HG02973 (cell line): Measurements from ENCODE around the gene PFKFB3.
"Not testable (repeated sequence)": the region's sequence is repeated elsewhere in the genome, so short reads cannot be mapped to it uniquely, and the experiment has no call there.

Source experiments
- ATAC-seq: cut with Tn5 transposase; IDR thresholded peaks from one replicate; pipeline ENCODE4 v1.9.1; 2021; ENCODE audit warnings: moderate library complexity; ENCODE audit not compliant: unreplicated experiment

PFKFB3 gene

DNA sequence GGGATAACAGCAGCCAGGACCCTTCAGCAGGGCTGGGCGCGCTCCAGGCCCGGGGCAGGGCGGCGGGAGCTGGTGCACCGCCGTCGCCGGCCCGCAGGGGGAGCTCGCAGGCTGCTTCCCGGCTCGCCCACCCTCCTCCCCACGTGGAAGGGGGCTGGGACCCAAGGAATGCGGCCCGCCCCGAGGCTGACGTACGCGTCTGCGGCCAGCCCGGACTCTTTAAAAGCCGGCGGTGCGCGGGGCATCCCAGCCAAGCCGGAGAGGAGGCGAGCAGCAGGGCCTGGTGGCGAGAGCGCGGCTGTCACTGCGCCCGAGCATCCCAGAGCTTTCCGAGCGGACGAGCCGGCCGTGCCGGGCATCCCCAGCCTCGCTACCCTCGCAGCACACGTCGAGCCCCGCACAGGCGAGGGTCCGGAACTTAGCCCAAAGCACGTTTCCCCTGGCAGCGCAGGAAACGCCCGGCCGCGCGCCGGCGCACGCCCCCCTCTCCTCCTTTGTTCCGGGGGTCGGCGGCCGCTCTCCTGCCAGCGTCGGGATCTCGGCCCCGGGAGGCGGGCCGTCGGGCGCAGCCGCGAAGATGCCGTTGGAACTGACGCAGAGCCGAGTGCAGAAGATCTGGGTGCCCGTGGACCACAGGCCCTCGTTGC lies at the start of gene PFKFB3:
TSS of gene PFKFB3 (plus strand) at position 249 of the 647 bp plus-strand sequence. CDS start at position 578, 329 bp downstream.
- peak; percentile 67 for ATAC-seq

DNA sequence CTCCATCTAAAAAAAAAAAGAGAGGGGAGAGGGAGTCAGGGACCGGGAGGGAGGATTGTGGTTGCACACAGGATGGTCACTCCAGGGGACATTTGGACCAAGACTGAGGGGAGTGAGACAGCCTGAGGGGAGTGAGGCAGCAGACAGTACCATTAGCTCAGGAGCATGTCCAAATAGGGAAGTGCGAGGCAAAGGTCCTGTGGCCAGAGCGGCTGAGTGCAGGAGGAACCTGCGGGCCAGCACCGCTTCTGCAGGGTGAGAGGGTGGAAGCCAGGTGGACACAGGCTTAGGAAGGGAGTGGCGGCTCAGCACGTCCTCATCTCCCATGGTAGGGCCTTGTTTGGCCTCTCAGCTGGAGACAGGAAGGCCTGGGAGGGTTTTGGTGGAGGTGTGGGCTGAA lies 48.9 kb upstream of the PFKFB3 start:
- ATAC-seq: no peak

DNA sequence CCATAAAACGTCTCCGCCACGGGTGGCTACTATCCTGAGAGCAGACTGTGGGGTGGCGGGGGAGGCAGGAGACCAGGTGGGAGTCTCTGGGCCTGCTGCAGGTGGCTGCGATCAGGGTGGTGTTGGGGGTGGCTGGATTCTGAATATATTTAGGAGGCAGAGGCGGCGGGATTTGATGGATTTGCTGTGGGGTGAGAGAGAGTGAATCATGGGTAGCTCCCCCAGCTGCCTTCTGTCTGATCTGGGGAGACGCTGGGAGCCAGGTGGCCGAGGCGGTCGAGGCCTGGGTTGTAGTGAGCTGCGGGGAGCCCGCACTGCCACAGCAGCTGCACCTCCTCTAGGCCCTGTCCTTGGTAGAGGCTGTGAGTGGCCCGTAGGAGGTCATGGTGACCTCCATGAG lies 48.2 kb upstream of the PFKFB3 start:
- no peak for ATAC-seq

DNA sequence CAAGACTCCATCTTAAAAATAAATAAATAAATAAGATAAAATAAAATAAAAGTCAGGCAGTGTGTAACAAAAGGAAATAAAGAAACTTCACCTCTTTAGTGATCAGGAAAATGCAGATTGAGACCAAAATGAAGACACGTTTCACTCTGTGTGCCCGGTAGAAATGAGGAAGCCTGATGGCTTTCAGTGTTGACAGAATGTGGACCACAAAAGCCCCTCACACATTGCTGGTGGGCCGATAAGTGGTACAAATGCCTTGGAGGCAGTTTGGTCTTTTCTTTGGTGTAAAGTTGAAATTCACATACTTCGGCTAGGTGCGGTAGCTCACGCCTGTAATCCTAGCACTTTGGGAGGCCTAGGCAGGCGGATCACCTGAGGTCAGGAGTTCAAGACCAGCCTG lies 44.5 kb upstream of the PFKFB3 start:
- no peak for ATAC-seq

DNA sequence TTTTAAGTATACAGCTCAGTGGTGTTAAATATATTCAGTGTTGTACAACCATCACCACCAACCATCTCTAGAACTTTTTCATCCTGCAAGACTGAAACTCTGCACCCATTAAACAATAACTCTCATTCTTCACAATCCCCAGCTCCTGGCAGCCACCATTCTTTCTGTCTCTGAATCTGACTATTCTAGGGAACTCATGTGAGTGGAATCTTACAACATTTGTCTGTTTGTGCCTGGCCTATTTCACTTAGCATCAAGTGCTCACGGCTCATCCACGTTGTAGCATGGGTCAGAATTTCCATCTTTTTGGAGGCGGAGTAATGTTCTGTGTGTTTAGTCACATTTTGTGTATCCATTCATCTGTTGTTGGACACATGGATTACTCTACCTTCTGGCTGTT lies 40.8 kb upstream of the PFKFB3 start:
- no peak for ATAC-seq

DNA sequence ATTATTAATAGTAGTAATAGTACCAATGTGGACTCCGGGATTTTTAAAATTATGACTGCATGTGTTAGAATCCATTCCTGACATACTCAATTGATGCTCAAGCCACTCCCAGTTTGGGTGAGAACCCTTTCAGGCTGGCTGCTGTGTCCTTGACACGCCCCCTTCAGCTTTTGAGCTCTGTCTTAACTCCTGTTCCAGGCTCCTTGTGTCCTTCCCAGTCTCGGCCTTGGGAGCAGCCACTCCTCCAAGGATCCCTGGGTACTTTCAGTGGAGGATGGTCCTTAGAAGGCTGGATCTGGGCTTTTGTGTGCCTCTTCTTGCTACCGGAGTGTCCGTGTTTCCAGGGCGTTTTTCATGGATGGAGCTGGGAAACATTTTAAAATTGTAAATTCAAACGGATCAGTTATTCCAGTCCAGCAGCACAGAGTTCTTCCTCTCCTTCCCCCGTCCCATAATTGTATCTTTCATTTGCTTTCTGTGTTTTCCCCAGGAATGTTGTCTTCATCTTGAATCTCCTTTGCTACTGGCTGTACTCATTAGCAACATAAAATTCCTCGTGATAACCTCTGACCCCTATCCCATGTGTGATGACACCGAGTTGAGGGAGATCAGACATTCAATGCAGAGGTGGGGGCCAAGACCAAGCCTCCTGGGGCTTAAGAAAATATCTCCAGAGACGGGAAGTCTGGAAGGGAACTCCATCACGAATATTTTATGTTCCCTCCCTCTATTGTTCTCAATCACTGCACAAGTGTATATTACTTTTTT lies 40.0 kb upstream of the PFKFB3 start:
- ATAC-seq: no peak

DNA sequence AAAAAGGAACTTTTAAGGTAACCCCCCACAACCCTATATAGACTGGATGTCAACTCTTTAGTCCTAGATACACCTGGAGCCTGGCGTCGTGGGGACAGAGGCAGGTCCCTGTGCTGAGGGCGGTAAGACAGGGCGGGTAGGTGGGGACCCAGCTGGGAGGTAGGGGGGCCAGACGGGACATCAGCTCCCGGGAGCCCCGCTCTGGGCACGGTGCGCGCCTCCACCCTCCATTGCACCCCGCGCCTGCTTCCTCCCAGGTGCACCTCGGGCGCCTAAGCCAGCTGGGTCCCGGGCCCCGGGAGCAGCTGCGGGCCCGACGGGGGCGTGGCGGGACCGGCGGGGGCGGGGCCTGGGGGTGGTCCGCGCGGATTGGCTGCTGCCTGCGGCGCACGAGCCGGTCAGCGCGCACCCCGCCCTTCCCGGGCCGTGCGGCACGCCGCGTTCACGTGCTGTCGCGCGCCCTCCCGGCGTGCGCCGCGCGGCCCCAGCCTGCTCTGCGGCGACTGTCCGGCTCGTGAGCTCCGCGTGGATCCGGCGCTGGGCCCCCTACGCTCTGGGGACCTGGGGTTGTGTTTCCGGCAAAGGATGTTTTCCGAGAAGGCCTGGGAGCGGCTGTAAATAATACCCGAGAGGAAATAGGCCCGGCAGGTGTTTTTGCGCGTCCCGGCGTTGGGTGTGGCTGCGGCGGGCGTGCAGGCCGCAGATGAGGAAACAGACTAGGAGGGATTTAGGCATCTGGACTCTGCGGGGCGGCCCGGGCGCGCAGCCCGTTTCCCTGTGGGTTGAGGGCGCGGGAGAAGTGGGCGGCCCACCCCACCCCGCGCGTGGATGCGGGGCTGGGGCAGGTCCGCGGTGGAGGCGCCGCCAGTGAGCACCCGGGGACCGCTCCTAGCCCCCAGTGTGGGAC lies 39.1 kb upstream of the PFKFB3 start:
- peak; percentile 93 for ATAC-seq

DNA sequence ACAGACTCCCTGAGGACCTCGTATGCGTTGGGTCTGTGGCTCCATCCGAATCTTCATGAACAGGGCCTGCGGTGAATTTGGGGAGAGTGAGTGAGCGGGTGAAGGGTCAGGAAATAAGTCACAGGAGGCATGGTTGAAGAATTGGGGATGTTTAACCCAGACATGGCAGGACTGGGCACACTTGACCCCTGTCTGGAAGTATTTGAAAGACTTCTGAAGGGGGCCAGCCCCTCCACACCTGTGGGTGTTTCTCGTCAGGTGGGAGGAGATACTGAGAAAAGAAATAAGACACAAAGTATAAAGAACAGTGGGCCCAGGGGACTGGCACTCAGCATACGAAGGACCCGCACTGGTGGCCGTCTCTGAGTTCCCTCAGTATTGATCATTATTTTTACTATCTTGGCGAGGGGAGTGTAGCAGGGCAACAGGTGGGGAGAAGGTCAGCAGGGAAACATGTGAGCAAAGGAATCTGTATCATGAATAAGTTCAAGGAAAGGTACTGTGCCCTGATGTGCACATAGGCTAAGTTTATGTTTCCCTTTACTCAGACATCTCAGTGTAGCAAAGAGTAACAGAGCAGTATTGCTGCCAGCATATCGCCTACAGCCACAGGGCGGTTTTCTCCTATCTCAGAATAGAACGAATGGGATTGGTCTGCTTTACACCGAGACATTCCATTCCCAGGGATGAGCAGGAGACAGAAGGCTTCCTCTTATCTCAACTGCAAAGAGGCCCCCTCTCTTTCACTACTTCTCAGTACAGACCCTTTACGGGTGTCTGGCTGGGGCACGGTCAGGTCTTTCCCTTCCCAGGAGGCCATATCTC lies 38.2 kb upstream of the PFKFB3 start:
- ATAC-seq: no peak

DNA sequence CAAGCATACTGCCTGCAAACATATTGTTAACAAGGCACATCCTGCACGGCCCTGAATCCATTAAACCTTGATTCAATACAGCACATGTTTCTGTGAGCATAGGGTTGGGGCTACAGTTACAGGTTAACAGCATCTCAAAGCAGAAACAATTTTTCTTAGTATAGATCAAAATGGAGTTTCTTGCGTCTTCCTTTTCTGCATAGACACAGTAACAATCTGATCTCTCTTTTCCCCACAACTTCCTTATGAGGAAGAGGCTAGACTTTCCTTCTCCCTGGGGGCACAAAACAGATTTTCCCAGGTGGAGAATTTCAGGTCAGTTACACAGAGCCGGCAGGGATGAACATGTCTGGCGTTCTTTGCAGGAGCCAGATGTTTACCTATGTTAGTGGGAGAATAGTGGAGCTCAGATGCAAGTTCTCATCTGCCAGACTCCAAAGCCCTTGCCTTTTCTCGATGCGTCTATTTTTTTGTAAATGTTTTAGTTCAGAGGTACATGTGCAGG lies 37.5 kb upstream of the PFKFB3 start:
- no peak for ATAC-seq

DNA sequence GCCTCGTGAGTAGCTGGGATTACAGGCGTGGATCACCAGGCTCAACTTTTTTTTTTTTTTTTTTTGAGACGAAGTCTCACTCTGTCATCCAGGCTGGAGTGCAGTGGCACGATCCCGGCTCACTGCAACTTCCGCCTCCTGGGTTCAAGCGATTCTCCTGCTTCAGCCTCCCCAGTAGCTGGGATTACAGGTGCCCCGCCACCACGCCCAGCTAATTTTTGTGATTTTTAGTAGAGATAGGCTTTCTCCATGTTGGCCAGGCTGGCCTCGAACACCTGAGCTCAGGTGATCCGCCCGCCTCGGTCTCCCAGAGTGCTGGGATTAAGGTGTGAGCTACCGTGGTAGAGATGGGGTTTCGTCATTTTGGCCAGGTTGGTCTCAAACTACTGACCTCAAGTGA lies 36.8 kb upstream of the PFKFB3 start:
- not testable (repeated sequence) for ATAC-seq

DNA sequence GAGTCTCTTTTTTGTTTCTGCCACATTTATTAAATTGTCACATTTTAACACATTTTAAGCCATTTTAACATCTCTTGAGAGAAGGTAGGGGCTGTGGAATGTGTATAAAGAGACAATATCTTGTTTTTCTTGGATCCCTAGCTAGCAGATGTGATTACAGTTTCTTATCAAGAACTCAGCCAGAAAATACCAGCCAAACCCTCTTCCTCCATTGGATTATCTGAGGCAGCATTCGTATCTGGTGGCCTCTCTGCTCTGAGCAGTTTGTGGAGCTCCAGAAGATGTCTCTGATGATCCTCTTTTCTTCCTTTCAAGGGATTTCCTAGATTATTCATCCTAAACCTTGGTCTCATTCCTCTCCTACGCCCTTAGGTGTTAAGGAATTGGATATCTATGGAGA lies 35.3 kb upstream of the PFKFB3 start:
- no peak for ATAC-seq

DNA sequence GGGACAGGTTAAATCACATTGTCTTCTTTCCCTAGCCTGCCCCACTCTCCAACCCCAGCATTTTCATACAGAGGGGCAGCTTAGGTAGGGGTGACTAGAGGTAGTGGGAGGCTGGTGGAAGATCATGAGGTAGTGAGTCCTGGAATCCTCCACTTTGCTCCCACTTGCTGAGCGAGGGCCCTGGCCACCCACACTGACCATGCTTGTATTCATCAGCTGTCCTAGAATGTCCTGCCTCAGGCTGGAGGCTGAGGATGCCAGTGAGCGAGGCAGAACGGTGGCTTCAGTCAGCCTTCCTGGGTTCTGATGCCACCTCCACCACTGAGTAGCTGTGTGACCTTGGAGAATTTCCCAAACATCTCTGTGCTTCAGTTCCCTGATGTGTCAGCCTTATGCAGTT lies 34.6 kb upstream of the PFKFB3 start:
- no peak for ATAC-seq

DNA sequence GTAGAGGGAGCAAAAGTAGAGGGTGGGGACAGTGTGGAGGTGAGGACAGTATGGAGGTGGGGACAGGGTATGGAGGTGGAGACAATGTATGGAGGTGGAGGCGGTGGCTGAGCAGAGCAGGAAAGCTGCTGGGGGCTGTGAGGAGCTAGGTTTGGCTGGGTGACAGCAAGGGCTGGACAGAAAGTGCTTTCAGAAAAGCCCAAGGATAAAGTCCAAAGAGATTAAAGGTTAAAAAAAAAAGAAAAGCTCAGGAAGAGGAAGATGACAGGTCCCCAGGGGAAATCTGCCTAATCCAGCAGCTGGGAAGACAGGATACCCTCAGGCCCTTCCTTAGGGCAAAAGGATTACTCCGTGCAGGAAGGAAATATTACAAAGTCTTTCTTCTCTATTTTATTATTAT lies 32.1 kb upstream of the PFKFB3 start:
- no peak for ATAC-seq

DNA sequence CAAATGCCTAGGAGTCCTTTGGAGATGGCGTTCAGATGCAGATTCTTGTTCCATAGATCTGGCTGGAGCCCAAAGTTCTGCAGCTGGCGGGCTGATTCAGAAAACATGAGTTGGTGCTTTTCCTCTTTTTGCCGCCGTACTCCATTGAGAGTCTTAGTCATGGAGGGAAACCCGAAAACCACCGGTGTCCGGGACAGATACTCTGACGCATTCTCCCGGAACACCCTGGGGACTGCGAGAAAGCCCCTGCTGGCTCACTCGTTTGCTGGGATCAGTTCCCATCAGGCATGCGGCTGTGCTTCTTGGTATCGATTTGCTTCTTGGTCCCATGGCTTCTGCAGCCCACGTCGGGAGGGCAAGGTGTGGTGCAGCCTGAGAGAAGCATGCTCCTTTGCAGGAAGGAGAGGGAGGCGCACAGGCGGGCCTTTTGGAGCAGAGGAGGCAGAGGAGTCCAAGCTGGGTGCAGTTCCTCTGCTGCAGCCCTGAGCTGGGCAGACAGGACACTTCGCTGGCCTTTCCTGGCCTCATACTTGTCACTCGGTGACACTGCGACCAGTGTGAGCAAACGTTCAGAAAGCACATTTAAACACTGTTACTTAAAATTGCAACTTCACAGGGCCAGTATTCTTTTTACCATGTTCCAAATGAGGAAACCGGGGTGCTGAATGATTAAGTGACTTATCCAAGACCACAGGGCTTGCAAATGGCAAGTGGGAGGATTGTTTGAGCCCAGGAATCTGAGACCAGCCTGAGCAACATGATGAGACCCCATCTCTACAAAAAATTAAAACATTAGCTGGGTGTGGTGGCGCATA lies 30.6 kb upstream of the PFKFB3 start:
- ATAC-seq: no peak

DNA sequence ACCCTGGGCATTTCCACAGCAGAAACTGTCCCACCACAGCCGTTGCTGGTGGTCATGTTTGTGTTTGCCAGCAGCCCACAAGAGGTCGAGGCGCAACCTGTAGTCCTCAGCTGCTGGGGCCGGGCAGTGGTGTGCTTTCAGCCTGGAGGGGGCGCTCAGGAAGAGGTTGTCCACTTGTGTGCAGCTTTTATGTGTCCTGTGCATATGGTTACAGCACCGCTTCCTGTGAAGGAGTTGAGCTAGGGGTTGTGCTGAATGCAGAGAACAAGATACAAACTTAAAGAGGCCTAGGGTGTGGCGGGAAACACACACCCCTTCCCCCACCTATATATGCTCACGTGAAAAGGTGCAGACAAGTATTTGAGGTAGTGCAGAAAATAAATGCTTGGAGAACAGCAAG lies 29.5 kb upstream of the PFKFB3 start:
- ATAC-seq: no peak

DNA sequence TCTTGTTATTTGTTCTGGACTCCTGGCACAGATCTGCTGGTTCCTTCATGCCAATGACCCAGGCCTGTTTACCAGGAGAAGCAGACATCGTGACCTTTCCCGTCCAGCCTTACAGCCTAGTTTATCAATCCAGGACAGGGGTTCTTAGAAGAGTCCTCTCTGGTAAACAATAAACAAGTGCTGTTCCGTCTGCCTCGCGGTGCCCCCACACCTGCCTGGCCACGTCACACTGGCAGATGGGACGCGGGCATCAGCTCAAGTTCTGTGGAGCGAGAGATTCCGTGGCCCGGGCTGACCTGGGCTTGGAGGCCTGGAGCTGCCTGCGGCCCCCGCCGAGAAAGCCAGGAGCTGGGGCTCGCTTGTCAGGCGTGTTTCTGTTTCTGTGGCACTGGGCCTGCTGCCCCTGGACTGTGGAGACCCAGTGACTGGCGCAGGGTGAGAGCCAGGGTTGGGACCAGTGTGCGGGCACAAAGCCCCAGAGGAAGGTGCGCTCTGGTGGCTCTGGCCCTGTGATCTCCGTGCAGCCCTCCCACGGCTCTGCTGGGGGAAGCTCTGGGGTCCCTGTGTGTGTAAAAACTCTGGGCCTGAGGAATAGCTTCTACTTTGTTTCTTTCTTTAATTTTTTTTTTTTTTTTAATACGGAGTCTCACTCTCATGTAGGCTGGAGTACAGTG lies 28.4 kb upstream of the PFKFB3 start:
- ATAC-seq: no peak

DNA sequence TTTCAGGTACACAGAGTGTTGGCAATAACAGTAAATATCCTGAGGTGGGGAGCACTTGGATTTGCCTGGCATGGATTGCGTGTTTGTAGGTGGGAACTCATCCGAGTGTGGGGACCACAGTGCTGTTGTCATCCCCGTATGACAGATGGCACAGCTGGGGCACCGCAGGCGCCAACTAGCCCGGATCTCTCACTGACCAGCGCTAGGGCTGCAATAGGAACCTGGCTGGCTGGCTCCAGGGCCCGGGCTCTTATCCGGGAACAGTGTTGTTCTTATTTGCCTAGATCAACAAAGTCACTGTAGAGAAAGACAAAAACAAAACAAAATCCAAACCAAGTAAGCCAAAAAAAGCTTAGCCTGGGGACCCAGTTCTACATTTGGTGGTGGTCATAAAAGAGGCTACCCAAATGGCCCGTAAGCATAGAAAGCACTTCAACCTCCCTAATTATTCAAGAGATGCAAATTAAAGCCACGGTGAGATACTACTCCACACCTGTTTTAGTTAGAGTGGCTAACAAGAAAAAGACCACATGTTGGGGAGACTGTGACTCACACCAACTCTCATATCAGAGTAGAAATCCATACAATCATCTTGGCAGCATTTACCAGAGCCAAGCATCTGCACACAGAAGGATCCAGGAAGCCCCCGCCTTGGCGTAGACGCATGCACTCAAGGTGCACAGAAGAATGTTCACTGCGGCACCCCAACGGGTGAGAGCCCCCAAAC lies 27.2 kb upstream of the PFKFB3 start:
- ATAC-seq: no peak

DNA sequence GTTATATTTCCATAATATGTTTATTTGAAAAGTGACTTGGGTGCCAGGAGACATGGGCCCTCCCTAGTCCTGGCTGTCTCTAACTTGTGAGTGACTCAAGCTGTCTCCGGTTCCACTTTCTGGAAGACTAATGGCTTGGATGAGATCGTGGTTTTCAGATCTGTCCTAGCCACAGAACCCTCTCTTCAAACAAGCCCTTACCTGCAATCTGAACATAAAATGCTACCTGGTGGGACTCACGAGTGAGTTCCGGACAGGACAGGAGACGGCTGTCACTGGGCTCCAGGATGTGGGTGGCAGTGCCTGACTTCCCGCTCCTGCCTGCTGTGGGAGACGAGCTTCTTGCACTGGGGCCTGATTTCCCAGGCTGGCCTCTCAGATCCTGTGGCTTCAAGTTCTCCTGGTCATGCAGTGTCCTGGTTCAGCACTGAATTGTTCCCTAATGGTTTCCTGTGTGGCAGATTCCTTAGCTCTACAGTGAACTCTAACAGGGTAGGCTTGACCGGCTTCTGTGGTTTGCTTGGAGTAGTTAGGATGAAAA lies 26.0 kb upstream of the PFKFB3 start:
- no peak for ATAC-seq
